Neuronal stem cell (in vitro differentiated cells): ENCODE data around the gene KRT5.

ENCODE experiments used
- DNase-seq: peaks from one replicate; pipeline ENCODE4 v3.0.0-alpha.2; 2013; ENCODE audit warnings: low spot score
- H2AFZ ChIP-seq: one replicate; pipeline ENCODE4 v1.6.1; 2013; ENCODE audit warnings: mild to moderate bottlenecking, low read length, inconsistent platforms
- H2AK5ac ChIP-seq: 2 replicates; pipeline ENCODE4 v1.6.1; 2013; ENCODE audit warnings: low read depth, mild to moderate bottlenecking, inconsistent platforms, low read length, moderate library complexity, mixed read lengths
- H2BK120ac ChIP-seq: 2 replicates; pipeline ENCODE4 v1.6.1; 2013; ENCODE audit warnings: low read depth, mild to moderate bottlenecking, inconsistent platforms, low read length, moderate library complexity, mixed read lengths
- H2BK12ac ChIP-seq: one replicate; pipeline ENCODE4 v1.6.1; 2013; ENCODE audit warnings: low read length, inconsistent platforms
- H2BK15ac ChIP-seq: 2 replicates; pipeline ENCODE4 v1.6.1; 2013; ENCODE audit warnings: mild to moderate bottlenecking, low read length, inconsistent platforms, mixed read lengths
- H2BK5ac ChIP-seq: one replicate; pipeline ENCODE4 v1.6.1; 2013; ENCODE audit warnings: inconsistent platforms, mild to moderate bottlenecking, low read length, moderate library complexity
- H3K14ac ChIP-seq: one replicate; pipeline ENCODE4 v1.6.1; 2013; ENCODE audit warnings: low read length, inconsistent platforms
- H3K18ac ChIP-seq: 2 replicates; pipeline ENCODE4 v1.6.1; 2013; ENCODE audit warnings: low read length, inconsistent platforms
- H3K23ac ChIP-seq: 2 replicates; pipeline ENCODE4 v1.6.1; 2013; ENCODE audit warnings: low read depth, mild to moderate bottlenecking, mixed read lengths, low read length, inconsistent platforms; ENCODE audit not compliant: poor library complexity
- H3K27ac ChIP-seq: replicated peaks from 3 replicates; pipeline ENCODE4 v1.5.1; 2013; ENCODE audit warnings: low read length, inconsistent platforms
- H3K27me3 ChIP-seq, 3 experiments: 2 replicates each; pipeline ENCODE4 v1.6.1; 2013; ENCODE audit warnings: low read length in 3 of 3, mild to moderate bottlenecking in 2 of 3, inconsistent platforms in 1 of 3, low read depth in 1 of 3, mixed read lengths in 1 of 3, moderate library complexity in 1 of 3; ENCODE audit not compliant: control insufficient read depth in 3 of 3, insufficient read depth in 3 of 3
- H3K36me3 ChIP-seq, 2 donors: replicated peaks in 1 of 2; 2 replicates each; pipeline ENCODE4 v1.6.1; 2013; ENCODE audit warnings: low read length in 2 of 2; ENCODE audit not compliant: control insufficient read depth in 2 of 2, insufficient read depth in 2 of 2
- H3K4ac ChIP-seq: 2 replicates; pipeline ENCODE4 v1.6.1; 2013; ENCODE audit warnings: inconsistent platforms, mild to moderate bottlenecking, low read length, moderate library complexity
- H3K4me1 ChIP-seq, 2 donors: 1 replicate in 1 of 2; 2 replicates in 1 of 2; pipeline ENCODE4 v1.6.1; 2013; ENCODE audit warnings: low read length in 2 of 2, low read depth in 1 of 2; ENCODE audit not compliant: control insufficient read depth in 2 of 2, insufficient read depth in 1 of 2
- H3K4me2 ChIP-seq: one replicate; pipeline ENCODE4 v1.6.1; 2013; ENCODE audit warnings: mild to moderate bottlenecking, low read length, inconsistent platforms; ENCODE audit not compliant: insufficient read depth, poor library complexity, severe bottlenecking
- H3K4me3 ChIP-seq, 2 donors: 2 replicates each; pipeline ENCODE4 v1.5.1; 2013; ENCODE audit warnings: low read length in 2 of 2, mild to moderate bottlenecking in 2 of 2, inconsistent platforms in 1 of 2, moderate library complexity in 1 of 2
- H3K79me1 ChIP-seq: one replicate; pipeline ENCODE4 v1.6.1; 2013; ENCODE audit warnings: low read depth, mild to moderate bottlenecking, inconsistent platforms, low read length, moderate library complexity
- H3K9ac ChIP-seq: one replicate; pipeline ENCODE4 v1.6.1; 2013; ENCODE audit warnings: mild to moderate bottlenecking, low read depth, low read length, inconsistent platforms; ENCODE audit not compliant: poor library complexity
- H3K9me3 ChIP-seq, 2 donors: replicated peaks in 1 of 2; 2 replicates each; pipeline versions ENCODE3 to v1.6.1; 2013; ENCODE audit warnings: low read length in 2 of 2, mild to moderate bottlenecking in 2 of 2, inconsistent platforms in 1 of 2, low read depth in 1 of 2, mixed read lengths in 1 of 2, moderate library complexity in 1 of 2; ENCODE audit not compliant: control insufficient read depth in 2 of 2, insufficient read depth in 1 of 2
- H4K8ac ChIP-seq: one replicate; pipeline ENCODE4 v1.6.1; 2013; ENCODE audit warnings: low read depth, mild to moderate bottlenecking, inconsistent platforms, low read length, moderate library complexity
- H4K91ac ChIP-seq: one replicate; pipeline ENCODE4 v1.6.1; 2013; ENCODE audit warnings: low read length, low read depth, mild to moderate bottlenecking, inconsistent platforms; ENCODE audit not compliant: poor library complexity
- WGBS, 2 donors: extraction: QIAGEN DNeasy Blood & Tissue Kit; methylation state at CpG; one replicate each; pipeline ENCODE4 v1.1.7; 2013; ENCODE audit warnings: missing lambda C conversion rate in 2 of 2, mixed read lengths in 1 of 2; ENCODE audit not compliant: insufficient read length in 2 of 2, insufficient replicate concordance in 1 of 2; ENCODE audit errors: extremely low coverage in 2 of 2; 5-methylcytosine and 5-hydroxymethylcytosine counted together

KRT5 gene

DNA sequence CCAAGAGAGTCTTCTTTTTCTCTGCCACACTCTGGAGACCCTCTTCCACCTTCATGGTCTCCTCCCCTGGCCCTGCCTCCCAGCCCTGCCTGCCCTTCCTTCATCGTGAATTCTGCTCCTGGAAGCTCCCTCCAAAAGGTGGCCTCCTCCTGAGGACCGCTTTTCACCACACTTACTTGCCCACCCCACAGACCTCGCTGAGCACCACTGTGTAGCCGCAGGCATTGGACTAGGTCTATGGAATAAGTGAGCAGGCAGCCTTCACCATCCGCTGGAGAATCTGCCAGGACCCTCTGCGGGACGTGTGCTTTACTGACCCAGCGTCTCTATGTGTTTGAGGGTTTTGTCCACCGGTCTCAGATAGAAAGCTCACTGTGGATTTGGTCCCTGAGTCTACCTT is 9.7 kb upstream of the KRT5 start:
- Histone ChIP-seq H2AK5ac (no peak overlapping the region), H3K18ac (no peak overlapping the region)
- WGBS, 2 donors: no CpG with 5 or more reads among the region's 9 CpGs

DNA sequence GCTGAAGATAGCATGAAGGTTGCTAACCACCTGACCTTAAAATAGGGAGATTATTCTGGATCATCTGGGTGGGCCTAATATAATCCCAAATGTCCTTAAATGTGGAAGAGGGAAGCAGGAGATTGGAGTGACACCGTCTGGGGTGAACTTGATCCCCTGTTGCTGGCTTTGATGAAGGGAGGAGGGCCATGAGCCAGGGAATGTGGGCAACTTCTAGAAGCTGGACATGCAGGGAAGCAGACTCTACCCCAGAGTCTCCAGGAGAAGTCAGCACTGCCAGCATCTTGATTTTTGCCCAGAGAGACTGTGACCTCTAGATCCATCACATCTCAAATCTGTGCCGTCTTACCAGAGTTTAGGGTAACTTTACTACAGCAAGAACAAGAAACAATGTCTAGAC is 9.2 kb upstream of the KRT5 start:
- no peak overlapping the region for H3K4me3 ChIP-seq
- no peak overlapping the region for H3K4ac ChIP-seq
- peaks cover 0 to 1% of the 10 kb centered on the region in 2 donors for H3K4me1 ChIP-seq
- no peak overlapping the region for H3K4me2 ChIP-seq
- H3K18ac ChIP-seq: no peak overlapping the region
- no peaks in the 10 kb centered on the region for H3K9me3 ChIP-seq
- H3K27me3 ChIP-seq: peaks cover 0 to 3% (median 0%) of the 10 kb centered on the region in 3 experiments
- H2AFZ ChIP-seq: no peak overlapping the region
- H3K9ac ChIP-seq: no peak overlapping the region
- no peak overlapping the region for H2BK120ac ChIP-seq
- no CpG with 5 or more reads among the region's 2 CpGs for WGBS, 2 donors
- H2BK12ac ChIP-seq: no peak overlapping the region
- no peak overlapping the region for H3K23ac ChIP-seq
- H3K79me1 ChIP-seq: no peaks in the 10 kb centered on the region
- H2BK15ac ChIP-seq: no peak overlapping the region
- H2BK5ac ChIP-seq: no peak overlapping the region
- no peaks in the 10 kb centered on the region for H3K36me3 ChIP-seq
- H3K27ac ChIP-seq: no peak overlapping the region
- no peak for DNase-seq
- no peak overlapping the region for H3K14ac ChIP-seq
- no peak overlapping the region for H4K8ac ChIP-seq
- no peak overlapping the region for H2AK5ac ChIP-seq
- H4K91ac ChIP-seq: no peak overlapping the region

More for the DNA sequence above, 9.7 kb upstream of the KRT5 start:
- Histone ChIP-seq H3K27ac (no peak overlapping the region), H2BK5ac (no peak overlapping the region), H4K91ac (no peak overlapping the region), H2BK12ac (no peak overlapping the region), H3K4ac (no peak overlapping the region), H3K4me1 (no peaks in the 10 kb centered on the region), H4K8ac (no peak overlapping the region), H3K79me1 (no peaks in the 10 kb centered on the region), H3K14ac (no peak overlapping the region), H2AFZ (no peak overlapping the region), H2BK15ac (no peak overlapping the region), H2BK120ac (no peak overlapping the region), H3K4me2 (no peak overlapping the region), H3K9me3 (no peaks in the 10 kb centered on the region), H3K23ac (no peak overlapping the region), H3K9ac (no peak overlapping the region), H3K27me3 (peaks cover 0 to 3% (median 0%) of the 10 kb centered on the region in 3 experiments), H3K4me3 (no peak overlapping the region), H3K36me3 (no peaks in the 10 kb centered on the region)
- DNase-seq: no peak

DNA sequence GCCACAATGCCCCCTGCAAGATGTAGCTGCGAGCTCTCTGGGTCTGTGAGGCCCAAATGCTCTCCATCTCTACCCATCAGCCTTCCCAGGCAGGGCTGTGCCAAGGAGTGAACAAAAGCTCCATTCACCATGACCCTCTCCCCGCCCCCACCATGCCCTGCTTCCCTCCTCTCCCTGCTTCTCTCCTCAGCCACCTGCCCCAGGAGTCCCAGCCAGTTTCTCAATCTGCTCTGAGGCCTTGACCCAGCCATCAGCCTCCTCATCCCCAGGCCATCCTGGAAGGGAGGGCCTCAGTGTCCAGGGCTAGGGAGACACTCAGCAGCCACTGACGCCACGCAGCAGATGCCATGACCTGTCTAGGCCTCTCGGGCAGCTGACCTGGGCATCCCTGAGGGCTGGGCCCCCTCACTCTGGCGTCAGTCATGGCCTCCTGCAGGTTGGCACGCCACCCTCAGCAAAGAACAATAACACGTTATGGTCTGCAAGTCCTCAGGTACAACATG is 8.5 kb upstream of the KRT5 start:
- WGBS, 2 donors: no CpG with 5 or more reads among the region's 8 CpGs
- Histone ChIP-seq H4K8ac (no peak overlapping the region), H3K4me3 (no peak overlapping the region), H3K36me3 (no peaks in the 10 kb centered on the region), H2BK15ac (no peak overlapping the region), H2AK5ac (no peak overlapping the region), H3K4ac (no peak overlapping the region), H3K4me1 (peaks cover 0 to 6% of the 10 kb centered on the region in 2 donors), H2BK5ac (no peak overlapping the region), H3K79me1 (no peaks in the 10 kb centered on the region), H3K14ac (no peak overlapping the region), H2AFZ (no peak overlapping the region), H2BK12ac (no peak overlapping the region), H3K4me2 (no peak overlapping the region), H3K18ac (no peak overlapping the region), H3K9me3 (no peaks in the 10 kb centered on the region), H2BK120ac (no peak overlapping the region), H3K9ac (no peak overlapping the region), H3K23ac (no peak overlapping the region), H3K27ac (no peak overlapping the region), H3K27me3 (peaks cover 0 to 3% (median 0%) of the 10 kb centered on the region in 3 experiments), H4K91ac (no peak overlapping the region)
- no peak for DNase-seq

DNA sequence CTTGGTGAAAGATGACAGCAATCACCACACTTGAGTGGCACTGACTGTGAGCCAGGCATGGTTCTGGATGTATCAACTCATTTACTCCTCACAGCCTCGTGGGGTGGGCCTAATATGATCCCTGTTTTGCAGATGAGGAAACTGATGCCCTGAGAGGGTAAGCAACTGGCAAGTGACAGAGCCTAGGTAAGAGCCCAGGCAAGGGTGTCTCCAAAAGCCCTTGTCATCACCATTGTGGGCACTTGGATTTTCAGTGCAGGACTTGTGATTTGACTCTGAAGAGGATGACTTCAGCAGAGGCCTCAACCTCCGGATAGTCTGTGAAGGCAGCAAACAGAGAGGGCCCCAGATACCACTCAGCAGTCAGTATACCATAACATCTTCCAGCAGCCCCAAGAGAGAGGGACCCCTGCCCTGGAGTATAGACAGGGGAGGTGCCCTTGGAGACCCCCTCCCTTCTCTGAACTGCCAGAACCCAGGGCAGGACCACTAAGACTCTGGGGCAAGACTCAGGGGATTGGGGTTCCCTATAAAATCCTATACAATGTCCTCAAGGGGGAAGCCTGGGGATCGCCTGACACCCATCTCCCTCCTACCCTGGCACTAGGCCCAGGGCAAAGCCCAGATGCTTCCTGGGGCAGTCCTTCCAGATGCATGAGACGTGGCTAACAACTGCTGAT is 7.1 kb upstream of the KRT5 start:
- H3K9me3 ChIP-seq: no peaks in the 10 kb centered on the region
- no peak overlapping the region for H2AK5ac ChIP-seq
- no peak overlapping the region for H3K18ac ChIP-seq
- H3K23ac ChIP-seq: no peak overlapping the region
- H3K14ac ChIP-seq: no peak overlapping the region
- no peak overlapping the region for H2BK12ac ChIP-seq
- no peak overlapping the region for H2BK120ac ChIP-seq
- no peak overlapping the region for H2BK5ac ChIP-seq
- H4K8ac ChIP-seq: no peak overlapping the region
- H3K27me3 ChIP-seq: peaks cover 0 to 7% (median 0%) of the 10 kb centered on the region in 3 experiments
- H3K9ac ChIP-seq: no peak overlapping the region
- H3K4ac ChIP-seq: no peak overlapping the region
- no peak overlapping the region for H2BK15ac ChIP-seq
- DNase-seq: no peak
- H3K79me1 ChIP-seq: no peaks in the 10 kb centered on the region
- H4K91ac ChIP-seq: no peak overlapping the region
- H3K36me3 ChIP-seq: no peaks in the 10 kb centered on the region
- no peak overlapping the region for H3K4me3 ChIP-seq
- no peak overlapping the region for H3K27ac ChIP-seq
- no peak overlapping the region for H3K4me2 ChIP-seq
- H2AFZ ChIP-seq: no peak overlapping the region
- no CpG with 5 or more reads among the region's 4 CpGs for whole genome bisulfite sequencing, 2 donors
- peaks cover 0 to 8% of the 10 kb centered on the region in 2 donors for H3K4me1 ChIP-seq
